B cell (primary cell): ENCODE data around the gene ZNF777. TPM values are rescaled to one million over a fixed set of nuclear protein-coding genes. Genes with fewer than 3 reads are reported as not detected.

Experiments used
- ATAC-seq: fragments of 200-7000 bp; cut with Tn5 transposase; one replicate; pipeline ENCODE4 v1.10.0; 2021; ENCODE audit warnings: low read depth, mild to moderate bottlenecking, moderate number of reproducible peaks, moderate library complexity
- CTCF ChIA-PET: fragments of 350-600 bp; sonication (Branson Sonifier 250); formaldehyde crosslinking; loops from one replicate; lab custom pipeline; 2021; ENCODE audit warnings: antibody characterized with exemption, inconsistent platforms; lab: Charles Lee
- POLR2A ChIA-PET: fragments of 350-600 bp; sonication (Branson Sonifier 250); formaldehyde crosslinking; loops from one replicate; lab custom pipeline; 2021; ENCODE audit warnings: antibody characterized with exemption; lab: Charles Lee
- DNase-seq: peaks from one replicate; pipeline ENCODE4 v3.0.0; 2013
- H2AFZ ChIP-seq: 2 replicates; pipeline ENCODE4 v1.6.1; 2012; ENCODE audit warnings: mild to moderate bottlenecking, low read depth, low read length; ENCODE audit not compliant: insufficient read depth, poor library complexity, severe bottlenecking
- H3K27ac ChIP-seq, 2 donors: 1 replicate in 1 of 2; 2 replicates in 1 of 2; pipeline ENCODE4 v1.5.1; 2012 to 2013; ENCODE audit warnings: low read length in 2 of 2, mild to moderate bottlenecking in 2 of 2, moderate library complexity in 1 of 2
- H3K27me3 ChIP-seq, 4 experiments: fragments of 200-600 bp in 1 of 4; sonication (generic) in 1 of 4; replicated peaks in 1 of 4; 1 replicate in 2 of 4; 2 replicates in 2 of 4; pipeline versions ENCODE4 v1.6.1 to v1.7.0; 2013 to 2016; ENCODE audit warnings: low read length in 3 of 4, mild to moderate bottlenecking in 2 of 4, mixed read lengths in 1 of 4, moderate library complexity in 1 of 4; ENCODE audit not compliant: insufficient read depth in 4 of 4, control insufficient read depth in 3 of 4; ENCODE audit errors: control extremely low read depth in 1 of 4
- H3K36me3 ChIP-seq, 2 experiments: replicated peaks in 1 of 2; 1 replicate in 1 of 2; 2 replicates in 1 of 2; pipeline versions ENCODE4 v1.6.1 to v1.7.1; 2013; ENCODE audit warnings: low read length in 1 of 2; ENCODE audit not compliant: insufficient read depth in 2 of 2, control insufficient read depth in 1 of 2; ENCODE audit errors: control extremely low read depth in 1 of 2, extremely low read depth in 1 of 2
- H3K4me1 ChIP-seq, 2 donors: fragments of 200-600 bp in 1 of 2; sonication (generic) in 1 of 2; 1 replicate in 1 of 2; 2 replicates in 1 of 2; pipeline versions ENCODE4 v1.5.1 to v1.6.1; 2013 to 2017; ENCODE audit warnings: low read length in 2 of 2; ENCODE audit not compliant: control insufficient read depth in 2 of 2, insufficient read depth in 2 of 2
- H3K4me2 ChIP-seq: replicated peaks from 2 replicates; pipeline ENCODE3; 2012; ENCODE audit warnings: mild to moderate bottlenecking, low read depth, low read length; ENCODE audit not compliant: poor library complexity, severe bottlenecking
- H3K4me3 ChIP-seq, 5 experiments: fragments of 200-600 bp in 1 of 5; sonication (generic) in 1 of 5; 1 replicate in 3 of 5; 2 replicates in 2 of 5; pipeline versions ENCODE4 v1.5.1 to v1.7.0; 2011 to 2016; ENCODE audit warnings: low read length in 4 of 5, mild to moderate bottlenecking in 4 of 5, low read depth in 2 of 5, control low read depth in 1 of 5, moderate library complexity in 1 of 5; ENCODE audit not compliant: insufficient read depth in 1 of 5; ENCODE audit errors: control extremely low read depth in 1 of 5, extremely low read depth in 1 of 5
- H3K79me2 ChIP-seq: fragments of 200-600 bp; sonication (generic); one replicate; pipeline ENCODE4 v1.6.0; 2016; ENCODE audit warnings: low read length; ENCODE audit not compliant: control insufficient read depth, insufficient read depth
- H3K9ac ChIP-seq: fragments of 200-600 bp; sonication (generic); 2 replicates; pipeline ENCODE4 v1.6.1; 2017; ENCODE audit warnings: mild to moderate bottlenecking, low read length, moderate library complexity
- H3K9me3 ChIP-seq, 3 donors: one replicate each; pipeline versions ENCODE4 v1.6.1 to v1.7.1; 2013; ENCODE audit warnings: low read length in 2 of 3; ENCODE audit not compliant: control insufficient read depth in 2 of 3, insufficient read depth in 1 of 3; ENCODE audit errors: control extremely low read depth in 1 of 3
- H4K20me1 ChIP-seq: 2 replicates; pipeline ENCODE4 v1.6.0; 2012; ENCODE audit warnings: mild to moderate bottlenecking, low read length; ENCODE audit not compliant: insufficient read depth, control insufficient read depth, poor library complexity, severe bottlenecking
- H3K27ac Mint-ChIP-seq: one replicate; pipeline ENCODE4 v1.8.0; 2021; ENCODE audit warnings: mixed read lengths
- H3K27me3 Mint-ChIP-seq: one replicate; pipeline ENCODE4 v1.8.0; 2021; ENCODE audit warnings: mixed read lengths
- H3K4me1 Mint-ChIP-seq: one replicate; pipeline ENCODE4 v1.8.0; 2021; ENCODE audit warnings: mixed read lengths
- H3K4me3 Mint-ChIP-seq: one replicate; pipeline ENCODE4 v1.8.0; 2021; ENCODE audit warnings: mixed read lengths
- H3K9me3 Mint-ChIP-seq: one replicate; pipeline ENCODE4 v1.8.0; 2022; ENCODE audit warnings: mixed read lengths; ENCODE audit not compliant: insufficient read depth
- EZH2 ChIP-seq: IDR thresholded peaks from 2 replicates; pipeline ENCODE4 v1.6.1; 2012; ENCODE audit warnings: borderline replicate concordance, low read depth, mild to moderate bottlenecking, moderate library complexity, low read length; ENCODE audit not compliant: insufficient read depth, poor library complexity, severe bottlenecking
- WGBS: methylation state at CpG from one replicate; pipeline ENCODE4 v1.1.5; 2013; ENCODE audit warnings: missing lambda C conversion rate; ENCODE audit not compliant: insufficient coverage; 5-methylcytosine and 5-hydroxymethylcytosine counted together
- intact Hi-C: fragments of 100-400 bp; cut with micrococcal nuclease; formaldehyde crosslinking; loops from one replicate; pipeline ENCODE4 v1.10.0; 2022
- polyA plus RNA-seq: library from polyadenylated mRNA; depleted of rRNA; stranded (reverse); fragments of >200 nt; gene quantifications from 2 replicates; pipeline ENCODE4 v1.2.3, GENCODE V29; 2012
- total RNA-seq, 2 donors: library from RNA; stranded (reverse); fragments of 120-200 nt in 1 of 2; gene quantifications; 1 replicate in 1 of 2; 2 replicates in 1 of 2; pipeline versions ENCODE4 v1.2.3 to v1.2.4, GENCODE V29; 2013 to 2022
- TF ChIP-seq, protein P1 (sequence below): fragments of 200-600 bp; IDR thresholded peaks from one replicate; pipeline ENCODE4 v1.8.0; 2022; ENCODE audit warnings: antibody characterized with exemption, mild to moderate bottlenecking

ZNF777 gene
- total and polyA plus RNA-seq, 2 donors (not counting 1 experiment from before 2014, with no cell fraction given): 8.3 to 16.0 TPM

DNA sequence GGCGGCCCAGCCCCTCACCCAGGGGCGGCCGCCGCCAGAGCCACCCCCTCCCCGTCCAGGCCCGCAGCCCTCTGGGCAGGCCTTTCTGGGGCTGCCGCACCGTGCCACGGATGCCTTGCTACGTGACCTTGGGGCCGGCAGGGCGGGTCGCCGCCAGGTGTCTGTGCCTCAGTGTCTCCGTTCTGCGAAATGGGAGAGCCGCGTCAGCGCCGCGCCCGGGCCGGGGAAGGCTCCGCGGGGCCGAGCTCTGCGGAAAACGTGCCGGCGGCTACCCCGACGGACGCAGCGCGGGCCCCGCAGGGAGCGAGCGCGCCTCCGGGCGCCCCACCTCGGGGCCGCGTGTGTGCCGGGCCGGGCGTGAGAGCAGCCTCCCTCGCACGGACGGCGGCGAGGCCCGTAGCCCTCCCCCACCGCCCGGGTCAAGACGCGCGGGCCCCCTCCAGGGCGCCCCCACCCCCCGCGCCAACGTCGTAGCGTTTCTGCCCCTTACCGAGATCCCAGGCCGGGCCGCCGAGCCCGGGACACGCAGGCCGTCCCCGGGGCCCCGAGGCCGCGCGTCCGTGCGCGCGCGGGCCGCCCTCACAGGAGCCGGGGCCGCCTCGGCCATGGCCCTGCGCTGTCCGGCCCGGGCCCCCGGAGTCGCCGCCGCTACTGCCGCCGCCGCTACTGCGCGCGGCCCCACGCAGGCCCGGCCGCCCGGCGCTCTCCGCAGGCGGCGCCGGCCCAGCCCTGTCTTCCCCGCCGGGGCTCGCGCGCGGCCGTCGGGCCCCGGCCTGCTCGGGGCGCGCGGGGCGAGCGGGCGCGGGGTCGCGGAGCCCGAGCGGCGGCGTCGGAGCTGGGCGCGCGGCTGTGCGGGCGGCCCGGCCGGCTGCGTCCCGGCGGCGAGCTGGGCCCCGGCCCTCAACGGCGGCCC is 1.1 kb downstream of the ZNF777 start:
- no peak overlapping the region for H3K4me3 Mint-ChIP-seq
- H3K4me3 ChIP-seq: peak overlapping the region in 3 of 5 experiments; percentile 70 to 94 (median 77)
- H3K79me2 ChIP-seq: peaks cover 42% of the 10 kb centered on the region
- peaks cover 0 to 22% of the 10 kb centered on the region in 2 experiments for H3K36me3 ChIP-seq
- peaks cover 31% of the 10 kb centered on the region for H3K4me1 Mint-ChIP-seq
- peaks cover 28% of the 10 kb centered on the region for H4K20me1 ChIP-seq
- H3K27me3 Mint-ChIP-seq: peaks cover 14% of the 10 kb centered on the region
- peaks cover 0 to 4% (median 0%) of the 10 kb centered on the region in 4 experiments for H3K27me3 ChIP-seq
- H3K4me2 ChIP-seq: peak overlapping the region; percentile 96
- H3K9ac ChIP-seq: peak overlapping the region; percentile 90
- peak; percentile 21 for ATAC-seq
- 3% methylated on average over 145 of the region's 145 CpGs for WGBS
- intact Hi-C loops: loop anchor here (1.0 to 2.0 kb wide), 5 partner anchors 37 to 312 kb away; partner anchors contain the start of genes ZNF212, ZNF398 and ZNF746
- POLR2A ChIA-PET: interaction anchor here (1.1 kb wide), 1 partner anchor 164 kb away, joined by 3 read pairs; no protein-coding TSS in a partner anchor
- TF ChIP-seq, protein P1, sequence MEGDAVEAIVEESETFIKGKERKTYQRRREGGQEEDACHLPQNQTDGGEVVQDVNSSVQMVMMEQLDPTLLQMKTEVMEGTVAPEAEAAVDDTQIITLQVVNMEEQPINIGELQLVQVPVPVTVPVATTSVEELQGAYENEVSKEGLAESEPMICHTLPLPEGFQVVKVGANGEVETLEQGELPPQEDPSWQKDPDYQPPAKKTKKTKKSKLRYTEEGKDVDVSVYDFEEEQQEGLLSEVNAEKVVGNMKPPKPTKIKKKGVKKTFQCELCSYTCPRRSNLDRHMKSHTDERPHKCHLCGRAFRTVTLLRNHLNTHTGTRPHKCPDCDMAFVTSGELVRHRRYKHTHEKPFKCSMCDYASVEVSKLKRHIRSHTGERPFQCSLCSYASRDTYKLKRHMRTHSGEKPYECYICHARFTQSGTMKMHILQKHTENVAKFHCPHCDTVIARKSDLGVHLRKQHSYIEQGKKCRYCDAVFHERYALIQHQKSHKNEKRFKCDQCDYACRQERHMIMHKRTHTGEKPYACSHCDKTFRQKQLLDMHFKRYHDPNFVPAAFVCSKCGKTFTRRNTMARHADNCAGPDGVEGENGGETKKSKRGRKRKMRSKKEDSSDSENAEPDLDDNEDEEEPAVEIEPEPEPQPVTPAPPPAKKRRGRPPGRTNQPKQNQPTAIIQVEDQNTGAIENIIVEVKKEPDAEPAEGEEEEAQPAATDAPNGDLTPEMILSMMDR: no peak
- no peak for TF ChIP-seq EZH2
- no peak overlapping the region for H3K27ac ChIP-seq
- peak; percentile 30 for DNase-seq
- H2AFZ ChIP-seq: no peak overlapping the region
- H3K27ac Mint-ChIP-seq: no peak overlapping the region
- no peaks in the 10 kb centered on the region for H3K9me3 ChIP-seq
- CTCF ChIA-PET: interaction anchor here (0.5 to 5.0 kb wide), 10 partner anchors 21 to 312 kb away, joined by 3 to 41 read pairs (median 4); partner anchors contain the start of genes ZNF398 and ZNF783
- no peaks in the 10 kb centered on the region for H3K9me3 Mint-ChIP-seq
- peaks cover 14% of the 10 kb centered on the region in 2 donors for H3K4me1 ChIP-seq
